ENCODE data around the gene CNGB1. TPM values are rescaled to one million over a fixed set of nuclear protein-coding genes. Genes with fewer than 3 reads are reported as not detected.

CNGB1 gene
- total and polyA plus RNA-seq, 2 donors from 2014 or later: not detected

GRCh38 chr16:57925310-57925709 is 45.6 kb downstream of the CNGB1 start:
- no peaks in the 10 kb centered on the region for H3K27me3 ChIP-seq (ENCODE audit: control insufficient read depth, insufficient read depth, low read length)
- no peaks in the 10 kb centered on the region for H3K9me3 ChIP-seq (ENCODE audit: control insufficient read depth in 2 of 3, insufficient read depth in 1 of 3, low read length in 3 of 3)
- no peak for TF ChIP-seq CTCF (IDR thresholded peaks at IDR 0.05; ENCODE audit: borderline replicate concordance, extremely low read depth, insufficient read depth)
- DNase-seq: no peak
- no peaks in the 10 kb centered on the region for H3K36me3 ChIP-seq (ENCODE audit: control insufficient read depth in 2 of 3, insufficient read depth in 3 of 3, low read length in 3 of 3)
- H3K4me1 ChIP-seq (ENCODE audit: control insufficient read depth in 2 of 3, insufficient read depth in 2 of 3, low read depth in 1 of 3, low read length in 3 of 3): no peaks in the 10 kb centered on the region
- H3K27ac ChIP-seq (ENCODE audit: low read depth in 2 of 2, low read length in 2 of 2): no peak overlapping the region
- no peak overlapping the region for H3K9ac ChIP-seq (ENCODE audit: low read length in 3 of 3)
- intact Hi-C loops (cut with DNase I): no loop called here
- no peak for FAIRE-seq
- no peak overlapping the region for H3K4me3 ChIP-seq (ENCODE audit: low read length in 3 of 3)

- H3K4me3 ChIP-seq (ENCODE audit: low read length in 3 of 3): no peak overlapping the region
- peak in 1 of 5 donors; percentile 15 for DNase-seq
- intact Hi-C loops (cut with DNase I): no loop called here
- no peaks in the 10 kb centered on the region for H3K27me3 ChIP-seq (ENCODE audit: control insufficient read depth, insufficient read depth, low read length)
- no peak overlapping the region for H3K27ac ChIP-seq (ENCODE audit: low read depth in 2 of 2, low read length in 2 of 2)
- no peak for FAIRE-seq
- H3K36me3 ChIP-seq (ENCODE audit: control insufficient read depth in 2 of 3, insufficient read depth in 3 of 3, low read length in 3 of 3): no peaks in the 10 kb centered on the region
- H3K4me1 ChIP-seq (ENCODE audit: control insufficient read depth in 2 of 3, insufficient read depth in 2 of 3, low read depth in 1 of 3, low read length in 3 of 3): no peaks in the 10 kb centered on the region
- H3K9me3 ChIP-seq (ENCODE audit: control insufficient read depth in 2 of 3, insufficient read depth in 1 of 3, low read length in 3 of 3): no peaks in the 10 kb centered on the region
- TF ChIP-seq CTCF (IDR thresholded peaks at IDR 0.05; ENCODE audit: borderline replicate concordance, extremely low read depth, insufficient read depth): no peak
- no peak overlapping the region for H3K9ac ChIP-seq (ENCODE audit: low read length in 3 of 3)
Observed at GRCh38 chr16:57924514-57924913, 46.4 kb downstream of the CNGB1 start.

- Histone ChIP-seq H3K4me1 (ENCODE audit: control insufficient read depth in 2 of 3, insufficient read depth in 2 of 3, low read depth in 1 of 3, low read length in 3 of 3) (no peaks in the 10 kb centered on the region), H3K36me3 (ENCODE audit: control insufficient read depth in 2 of 3, insufficient read depth in 3 of 3, low read length in 3 of 3) (no peaks in the 10 kb centered on the region), H3K9me3 (ENCODE audit: control insufficient read depth in 2 of 3, insufficient read depth in 1 of 3, low read length in 3 of 3) (no peaks in the 10 kb centered on the region), H3K9ac (ENCODE audit: low read length in 3 of 3) (no peak overlapping the region), H3K27ac (ENCODE audit: low read depth in 2 of 2, low read length in 2 of 2) (no peak overlapping the region), H3K27me3 (ENCODE audit: control insufficient read depth, insufficient read depth, low read length) (no peaks in the 10 kb centered on the region), H3K4me3 (ENCODE audit: low read length in 3 of 3) (no peak overlapping the region)
- intact Hi-C loops (cut with DNase I): no loop called here
- DNase-seq (no peak), FAIRE-seq (no peak)
- TF ChIP-seq CTCF (IDR thresholded peaks at IDR 0.05; ENCODE audit: borderline replicate concordance, extremely low read depth, insufficient read depth): no peak
Observed at GRCh38 chr16:57923841-57924240, 47.1 kb downstream of the CNGB1 start.

GRCh38 chr16:57923418-57923817 is 47.5 kb downstream of the CNGB1 start:
- H3K36me3 ChIP-seq (ENCODE audit: control insufficient read depth in 2 of 3, insufficient read depth in 3 of 3, low read length in 3 of 3): no peaks in the 10 kb centered on the region
- H3K9me3 ChIP-seq (ENCODE audit: control insufficient read depth in 2 of 3, insufficient read depth in 1 of 3, low read length in 3 of 3): no peaks in the 10 kb centered on the region
- no peaks in the 10 kb centered on the region for H3K4me1 ChIP-seq (ENCODE audit: control insufficient read depth in 2 of 3, insufficient read depth in 2 of 3, low read depth in 1 of 3, low read length in 3 of 3)
- intact Hi-C loops (cut with DNase I): no loop called here
- no peak overlapping the region for H3K4me3 ChIP-seq (ENCODE audit: low read length in 3 of 3)
- H3K27me3 ChIP-seq (ENCODE audit: control insufficient read depth, insufficient read depth, low read length): no peaks in the 10 kb centered on the region
- TF ChIP-seq CTCF (IDR thresholded peaks at IDR 0.05; ENCODE audit: borderline replicate concordance, extremely low read depth, insufficient read depth): no peak
- H3K9ac ChIP-seq (ENCODE audit: low read length in 3 of 3): no peak overlapping the region
- no peak for FAIRE-seq
- H3K27ac ChIP-seq (ENCODE audit: low read depth in 2 of 2, low read length in 2 of 2): no peak overlapping the region
- peak in 1 of 5 donors; percentile 1 for DNase-seq
